Mesodermal cell (in vitro differentiated cells): ENCODE results near the gene AIG1.

Source experiments
- H3K27ac ChIP-seq: 2 replicates; pipeline ENCODE4 v1.7.0; 2013; ENCODE audit warnings: mild to moderate bottlenecking, low read depth, low read length, moderate library complexity; ENCODE audit not compliant: severe bottlenecking
- H3K36me3 ChIP-seq: 2 replicates; pipeline ENCODE4 v1.7.1; 2013; ENCODE audit warnings: mild to moderate bottlenecking, low read length, moderate library complexity; ENCODE audit not compliant: control insufficient read depth, insufficient read depth
- H3K4me1 ChIP-seq: one replicate; pipeline ENCODE4 v1.7.1; 2013; ENCODE audit warnings: mild to moderate bottlenecking, low read length; ENCODE audit not compliant: insufficient read depth, control insufficient read depth, poor library complexity, severe bottlenecking
- H3K4me3 ChIP-seq: 2 replicates; pipeline ENCODE4 v1.7.0; 2013; ENCODE audit warnings: low read length, control low read depth, mild to moderate bottlenecking; ENCODE audit not compliant: insufficient read depth, poor library complexity, severe bottlenecking; ENCODE audit errors: extremely low read depth
- H3K9me3 ChIP-seq: 2 replicates; pipeline ENCODE4 v1.7.1; 2013; ENCODE audit warnings: mild to moderate bottlenecking, low read length, moderate library complexity; ENCODE audit not compliant: control insufficient read depth
- WGBS, 2 experiments: methylation state at CpG; one replicate each; pipeline ENCODE4 v1.1.5; 2013; ENCODE audit warnings: missing lambda C conversion rate in 2 of 2; ENCODE audit not compliant: insufficient coverage in 2 of 2; 5-methylcytosine and 5-hydroxymethylcytosine counted together

Gene AIG1

DNA sequence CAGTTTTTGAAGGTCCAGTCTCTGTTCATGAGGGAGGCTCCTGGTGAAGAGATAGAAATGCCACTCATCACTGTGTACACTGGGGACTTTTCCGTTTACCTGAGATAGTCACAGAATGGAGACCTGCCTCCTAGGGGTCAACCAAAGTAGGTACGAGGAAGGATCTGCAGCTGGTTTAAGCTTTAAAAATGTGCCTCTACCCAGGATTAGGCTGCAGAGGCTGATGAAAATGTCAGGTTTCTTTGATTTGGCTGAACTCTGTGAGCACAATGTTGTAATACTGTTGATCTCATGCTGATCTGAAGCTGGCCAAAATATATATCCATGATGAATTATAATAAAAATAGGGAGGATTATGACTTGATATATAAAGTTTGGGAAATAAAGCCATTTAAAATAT, 207.1 kb downstream of the AIG1 start:
- Histone ChIP-seq H3K4me3 (no peak overlapping the region), H3K36me3 (no peaks in the 10 kb centered on the region), H3K4me1 (no peaks in the 10 kb centered on the region), H3K27ac (no peak overlapping the region), H3K9me3 (no peaks in the 10 kb centered on the region)
- WGBS, 2 experiments = 73 to 100% methylated on average over 2 of the region's 2 CpGs

- H3K4me1 ChIP-seq = no peaks in the 10 kb centered on the region
- WGBS, 2 experiments = 100% methylated on average over 1 of the region's 1 CpG; no CpG with 5 or more reads in 1 of the 2 experiments
- no peak overlapping the region for H3K27ac ChIP-seq
- no peaks in the 10 kb centered on the region for H3K36me3 ChIP-seq
- H3K9me3 ChIP-seq = no peaks in the 10 kb centered on the region
- no peak overlapping the region for H3K4me3 ChIP-seq
These were observed 207.8 kb downstream of the AIG1 start for GRCh38 chr6:143268439-143268838.

DNA sequence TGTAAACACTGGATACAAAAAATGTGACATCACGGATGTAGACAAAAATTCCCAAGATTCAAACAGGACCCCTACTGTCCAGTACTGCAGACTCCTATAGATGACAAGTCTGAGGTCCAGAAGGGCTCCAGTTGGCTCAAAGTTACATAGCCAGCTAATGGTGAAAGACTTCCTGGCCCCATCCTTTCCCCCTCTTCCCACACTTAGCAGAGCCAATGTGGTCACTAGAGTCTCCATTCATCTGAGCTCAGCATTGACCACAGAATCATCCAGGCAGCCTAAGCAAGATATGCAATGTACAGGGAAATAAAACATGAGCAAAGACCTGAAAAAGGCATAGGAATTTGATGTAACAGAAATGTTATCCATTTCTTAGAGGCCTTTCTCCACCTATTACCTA, 209.3 kb downstream of the AIG1 start:
- Histone ChIP-seq H3K27ac (no peak overlapping the region), H3K9me3 (no peaks in the 10 kb centered on the region), H3K4me1 (no peaks in the 10 kb centered on the region), H3K4me3 (no peak overlapping the region), H3K36me3 (no peaks in the 10 kb centered on the region)
- WGBS, 2 experiments = 83 to 88% methylated on average over 1 of the region's 1 CpG

DNA sequence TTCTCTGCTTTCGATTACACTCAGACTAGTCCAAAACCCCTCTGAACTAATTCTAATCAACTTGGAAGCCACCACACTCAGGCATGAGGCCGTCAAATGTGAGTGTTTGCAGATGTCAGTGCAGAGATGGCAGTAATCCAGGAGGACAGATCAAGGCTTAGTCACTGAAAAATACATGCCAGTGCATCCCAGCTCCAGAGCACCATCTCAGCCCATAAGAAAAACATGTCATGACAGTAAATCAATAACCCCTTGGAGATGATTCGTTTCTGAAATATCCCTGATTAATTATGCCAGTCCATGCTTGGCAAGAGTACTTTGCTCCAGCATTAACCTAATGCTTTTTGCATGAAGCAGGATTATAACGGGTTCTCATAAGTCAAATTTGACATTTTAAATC, 210.3 kb downstream of the AIG1 start:
- 79 to 100% methylated on average over 1 to 2 of the region's 4 CpGs for WGBS, 2 experiments
- Histone ChIP-seq H3K4me3 (no peak overlapping the region), H3K9me3 (no peaks in the 10 kb centered on the region), H3K27ac (no peak overlapping the region), H3K4me1 (no peaks in the 10 kb centered on the region), H3K36me3 (no peaks in the 10 kb centered on the region)

- 94 to 100% methylated on average over 2 of the region's 4 CpGs for WGBS, 2 experiments
- no peaks in the 10 kb centered on the region for H3K36me3 ChIP-seq
- H3K9me3 ChIP-seq = no peaks in the 10 kb centered on the region
- H3K4me3 ChIP-seq = no peak overlapping the region
- H3K27ac ChIP-seq = no peak overlapping the region
- H3K4me1 ChIP-seq = no peaks in the 10 kb centered on the region
These were observed 215.7 kb downstream of the AIG1 start for GRCh38 chr6:143276436-143276835.

DNA sequence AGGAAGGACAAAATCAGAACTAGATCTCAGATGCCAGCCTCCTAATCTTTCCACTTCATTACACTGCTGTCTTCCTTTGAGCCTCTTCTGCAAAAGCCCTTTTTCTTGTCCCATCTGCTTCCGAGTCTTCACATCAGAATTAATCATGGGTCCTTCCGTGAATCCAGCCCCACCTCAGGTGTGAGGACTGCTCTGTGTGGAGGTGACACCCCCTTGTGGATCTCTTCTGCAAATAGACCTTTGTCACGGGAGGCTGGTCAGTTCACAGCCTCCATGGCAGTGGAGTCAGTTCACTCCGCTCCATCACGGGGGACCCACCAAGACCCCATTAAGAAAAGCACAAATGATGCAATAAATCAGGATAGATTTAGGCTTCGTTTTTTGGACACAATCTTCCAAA, 218.7 kb downstream of the AIG1 start:
- Histone ChIP-seq H3K4me1 (no peaks in the 10 kb centered on the region), H3K4me3 (no peak overlapping the region), H3K27ac (no peak overlapping the region), H3K36me3 (no peaks in the 10 kb centered on the region), H3K9me3 (no peaks in the 10 kb centered on the region)
- 63 to 80% methylated on average over 1 to 3 of the region's 6 CpGs for whole genome bisulfite sequencing, 2 experiments

- H3K27ac ChIP-seq = no peak overlapping the region
- no peaks in the 10 kb centered on the region for H3K9me3 ChIP-seq
- no peaks in the 10 kb centered on the region for H3K4me1 ChIP-seq
- H3K4me3 ChIP-seq = no peak overlapping the region
- H3K36me3 ChIP-seq = no peaks in the 10 kb centered on the region
- 84% methylated on average over 5 of the region's 13 CpGs; no CpG with 5 or more reads in 1 of the 2 experiments for WGBS, 2 experiments
These were observed 223.4 kb downstream of the AIG1 start for GRCh38 chr6:143283887-143284645.

- no peak overlapping the region for H3K4me3 ChIP-seq
- no peaks in the 10 kb centered on the region for H3K36me3 ChIP-seq
- no peaks in the 10 kb centered on the region for H3K4me1 ChIP-seq
- no peaks in the 10 kb centered on the region for H3K9me3 ChIP-seq
- WGBS, 2 experiments = 87 to 100% methylated on average over 1 to 5 of the region's 5 CpGs
- no peak overlapping the region for H3K27ac ChIP-seq
These were observed 225.6 kb downstream of the AIG1 start for GRCh38 chr6:143286251-143286795.

DNA sequence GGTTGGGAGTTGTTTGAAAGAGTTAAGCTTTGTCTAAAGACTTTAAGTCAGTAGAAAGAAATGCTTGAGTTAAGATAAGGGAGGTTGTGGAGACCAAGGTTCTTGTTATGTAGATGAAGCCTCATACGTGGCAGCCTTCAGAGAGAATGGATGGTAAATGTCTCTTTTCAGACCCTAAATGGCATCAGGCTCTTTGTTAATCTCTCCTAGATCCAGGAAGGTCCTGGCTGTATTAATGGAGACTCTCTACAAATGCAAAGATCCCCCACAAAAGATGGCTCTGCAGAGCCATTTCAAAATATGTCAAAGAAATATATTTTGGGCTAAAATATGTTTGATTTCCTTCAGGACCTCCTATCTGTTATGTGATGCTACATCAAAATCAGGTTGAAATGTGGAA, 228.2 kb downstream of the AIG1 start:
- 33% methylated on average over 1 of the region's 1 CpG; no CpG with 5 or more reads in 1 of the 2 experiments for WGBS, 2 experiments
- Histone ChIP-seq H3K4me3 (no peak overlapping the region), H3K36me3 (no peaks in the 10 kb centered on the region), H3K9me3 (no peaks in the 10 kb centered on the region), H3K4me1 (no peaks in the 10 kb centered on the region), H3K27ac (no peak overlapping the region)

GRCh38 chr6:143290206-143290605, 229.5 kb downstream of the AIG1 start:
- 82 to 100% methylated on average over 6 to 7 of the region's 7 CpGs for whole genome bisulfite sequencing, 2 experiments
- no peak overlapping the region for H3K27ac ChIP-seq
- no peaks in the 10 kb centered on the region for H3K36me3 ChIP-seq
- no peaks in the 10 kb centered on the region for H3K9me3 ChIP-seq
- H3K4me1 ChIP-seq = no peaks in the 10 kb centered on the region
- H3K4me3 ChIP-seq = no peak overlapping the region

GRCh38 chr6:143293523-143293922, 232.8 kb downstream of the AIG1 start:
- Histone ChIP-seq H3K9me3 (no peaks in the 10 kb centered on the region), H3K4me3 (no peak overlapping the region), H3K4me1 (no peaks in the 10 kb centered on the region), H3K27ac (no peak overlapping the region), H3K36me3 (no peaks in the 10 kb centered on the region)
